Measurements from ENCODE around the gene VASH1. TPM values are rescaled to one million over a fixed set of nuclear protein-coding genes. Genes with fewer than 3 reads are reported as not detected.
A peak's percentile ranks its signal among the peaks of the same experiment; 100 is the strongest.

Gene VASH1
- total and polyA plus RNA-seq, 2 of the 13 experiments (the other 11 are each of a cell fraction or from before 2014, with no cell fraction given), result 0.11 to 0.24 TPM

- TF ChIP-seq PRDM15 (CRISPR knock-in tag; IDR thresholded peaks at IDR 0.05) (no peak), ATF7 (IDR thresholded peaks at IDR 0.05) (no peak), ATF7 (CRISPR knock-in tag; IDR thresholded peaks at IDR 0.05) (no peak), LBX2 (CRISPR knock-in tag; IDR thresholded peaks at IDR 0.05; ENCODE audit: borderline replicate concordance) (no peak), WIZ (CRISPR knock-in tag; IDR thresholded peaks at IDR 0.05) (no peak), ZNF367 (CRISPR knock-in tag; IDR thresholded peaks at IDR 0.05; ENCODE audit: borderline replicate concordance) (no peak), ZNF20 (CRISPR knock-in tag; IDR thresholded peaks at IDR 0.05) (no peak), SIN3B (IDR thresholded peaks at IDR 0.05; ENCODE audit: low read length) (peak; percentile 47; the same call in 1 of the 2 replicates), FUBP1 (CRISPR knock-in tag; IDR thresholded peaks at IDR 0.05; ENCODE audit: borderline replicate concordance) (no peak), MAFG (CRISPR knock-in tag; IDR thresholded peaks at IDR 0.05) (no peak), ZNF329 (CRISPR knock-in tag; IDR thresholded peaks at IDR 0.05; ENCODE audit: low read depth) (no peak; the same call in 1 of the 2 replicates), HIVEP1 (CRISPR knock-in tag; IDR thresholded peaks at IDR 0.05) (no peak), ZNF235 (CRISPR knock-in tag; IDR thresholded peaks at IDR 0.05; ENCODE audit: borderline replicate concordance) (peak; percentile 41; the same call in 1 of the 2 replicates), PHB2 (IDR thresholded peaks at IDR 0.05; ENCODE audit: partially characterized antibody) (no peak), ZMYM3 (CRISPR knock-in tag; IDR thresholded peaks at IDR 0.05) (no peak; the same call in 1 of the 2 replicates), POGK (CRISPR knock-in tag; conservative IDR thresholded peaks at IDR 0.05) (peak; percentile 88), ZFP37 (CRISPR knock-in tag; IDR thresholded peaks at IDR 0.05; ENCODE audit: borderline replicate concordance) (no peak), MED13 (CRISPR knock-in tag; IDR thresholded peaks at IDR 0.05) (no peak), MLLT10 (CRISPR knock-in tag; IDR thresholded peaks at IDR 0.05) (no peak), NR2F1 (CRISPR knock-in tag; IDR thresholded peaks at IDR 0.05) (no peak), ZFX (CRISPR knock-in tag; IDR thresholded peaks at IDR 0.05; ENCODE audit: low read depth) (peak; percentile 90), HHEX (CRISPR knock-in tag; IDR thresholded peaks at IDR 0.05) (no peak)
Measured at GRCh38 chr14:76812422-76813383, 51.4 kb downstream of the VASH1 start, which contains the start of gene ANGEL1 (continued).
